HL-60/S4 treated with phorbol 12-myristate 13-acetate at 8.2 ng/mL for 4 days and 3 days (cell line): ENCODE data around the gene BAZ2B.
"Not testable (repeated sequence)": the region's sequence is repeated elsewhere in the genome, so short reads cannot be mapped to it uniquely, and the experiment has no call there.

Experiments
- in situ Hi-C: fragments of 300-500 bp; cut with MboI; formaldehyde crosslinking; loops from 2 replicates; pipeline ENCODE4 v1.15.0; 2022; ENCODE audit warnings: low sequenced_read_pairs

BAZ2B gene

DNA sequence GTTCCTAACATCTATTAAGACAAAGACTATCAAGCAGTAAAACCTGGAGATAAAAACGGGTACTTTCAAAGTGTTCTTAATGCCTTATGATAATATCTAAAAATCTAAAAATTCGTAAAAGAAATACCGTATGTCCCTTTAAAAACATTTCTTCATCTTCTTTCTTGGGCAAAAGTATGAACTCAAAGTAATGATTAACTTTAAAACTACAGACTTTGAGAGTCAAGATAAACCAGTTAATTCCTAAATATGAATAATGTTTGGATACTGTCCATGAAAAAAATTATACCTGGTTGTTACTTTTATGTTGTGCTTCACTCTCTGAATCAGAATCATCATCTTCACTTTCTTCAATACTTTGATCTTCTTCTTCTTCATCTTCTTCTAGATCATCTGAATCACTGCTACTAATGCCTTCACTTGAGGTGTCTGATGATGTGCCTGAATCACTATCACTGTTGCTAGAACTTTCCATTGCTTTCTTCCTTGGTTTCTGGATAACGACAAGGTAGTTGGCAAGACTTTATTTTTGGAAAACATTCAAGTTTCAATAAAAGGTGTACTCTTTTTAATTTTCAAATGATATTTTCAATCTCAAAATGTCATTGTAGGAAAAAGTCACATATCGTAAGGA, 177.5 kb downstream of the BAZ2B start:
- in situ Hi-C loops, result no loop called here

DNA sequence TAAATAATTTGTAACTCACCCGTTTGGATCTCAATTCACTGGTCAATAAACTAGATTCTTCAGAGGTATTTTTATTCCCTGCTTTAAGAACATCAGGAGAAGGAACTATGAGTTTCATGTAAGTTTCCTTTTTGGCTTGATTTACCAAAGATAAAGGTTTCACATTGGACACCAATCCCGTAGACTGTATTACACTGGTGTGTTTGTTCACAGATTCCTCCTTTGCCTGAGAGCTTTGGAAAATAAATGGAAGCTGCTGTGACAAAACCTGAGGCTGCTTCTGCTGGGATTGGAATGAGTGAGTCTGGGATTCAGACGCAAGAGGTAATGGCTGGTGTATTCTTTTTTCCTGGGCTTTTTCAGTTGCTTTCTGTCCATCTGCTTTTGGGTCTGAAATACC, 178.1 kb downstream of the BAZ2B start:
- in situ Hi-C loops, result no loop called here

DNA sequence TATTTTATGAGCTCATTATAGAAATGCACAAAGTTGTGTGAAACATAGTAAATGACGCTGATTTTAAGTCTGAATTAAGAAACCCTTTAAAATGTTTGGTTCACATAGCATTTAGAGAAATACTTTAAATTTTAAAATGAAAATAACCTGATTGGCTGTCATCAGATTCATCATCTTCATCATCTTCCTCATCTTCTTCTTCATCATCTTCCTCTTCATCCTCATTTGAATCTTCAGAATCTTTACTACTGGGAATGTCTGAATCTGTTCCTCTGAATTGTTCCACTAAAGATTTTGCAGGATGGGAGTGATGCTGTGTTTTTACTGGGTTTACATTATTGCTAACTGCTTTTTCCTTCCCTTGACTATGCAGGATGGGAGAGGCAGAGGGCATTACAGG, 183.7 kb downstream of the BAZ2B start:
- in situ Hi-C loops, result no loop called here

DNA sequence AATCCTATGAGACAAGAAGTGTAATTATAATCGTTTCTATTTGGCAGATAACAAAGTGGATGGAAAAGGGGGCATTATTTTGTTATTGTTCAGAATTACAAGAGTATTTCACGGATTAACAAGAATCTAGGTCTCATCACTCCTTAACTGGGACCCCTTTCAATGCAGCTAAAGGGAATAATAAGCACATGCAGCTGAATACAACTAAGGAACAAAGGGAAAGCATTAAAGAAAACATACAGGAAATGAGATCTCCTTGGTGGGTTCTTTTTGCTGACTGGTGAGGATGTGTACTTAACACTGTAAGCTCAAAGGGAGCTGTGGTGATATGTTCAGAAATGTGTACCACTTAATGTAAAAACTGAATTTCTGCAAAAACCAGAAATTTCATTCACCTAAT, 189.3 kb downstream of the BAZ2B start:
- in situ Hi-C loops, result no loop called here

DNA sequence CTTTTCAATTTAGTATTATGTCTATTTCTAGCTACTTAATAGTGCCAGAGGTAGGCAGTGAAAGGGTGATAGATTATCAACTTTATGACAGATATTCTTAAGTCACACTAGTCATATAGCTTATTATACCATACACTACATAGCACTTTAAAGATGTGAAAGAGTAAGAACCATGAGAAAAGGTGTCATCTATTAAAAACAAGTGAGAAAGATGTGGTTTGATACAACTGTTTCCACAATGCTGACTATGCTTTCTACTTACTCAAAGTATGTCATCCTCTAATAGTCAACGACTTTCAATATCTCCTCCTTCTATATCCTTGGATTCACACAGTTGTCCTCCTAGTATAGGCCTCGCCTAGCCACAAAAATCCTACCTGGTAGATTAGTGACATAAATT, 196.9 kb downstream of the BAZ2B start:
- in situ Hi-C loops, result no loop called here

DNA sequence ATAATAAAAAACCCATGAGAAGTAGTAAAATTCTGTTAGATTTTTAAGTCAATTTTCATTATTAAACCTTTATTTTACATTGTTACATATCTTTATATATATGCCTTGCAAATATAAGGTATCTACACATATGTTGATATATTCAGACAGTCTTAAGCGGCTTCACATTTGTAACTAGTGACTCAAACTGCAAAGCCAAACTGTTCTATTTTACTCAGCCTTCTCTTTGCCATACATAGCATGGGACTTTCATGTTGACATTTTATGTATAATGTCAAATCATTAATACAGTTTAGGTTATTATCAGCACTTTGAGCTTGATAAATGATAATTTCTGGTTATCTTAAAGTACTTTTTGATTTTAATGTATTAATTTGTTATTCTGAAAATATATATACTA, 204.9 kb downstream of the BAZ2B start:
- in situ Hi-C loops, result no loop called here

DNA sequence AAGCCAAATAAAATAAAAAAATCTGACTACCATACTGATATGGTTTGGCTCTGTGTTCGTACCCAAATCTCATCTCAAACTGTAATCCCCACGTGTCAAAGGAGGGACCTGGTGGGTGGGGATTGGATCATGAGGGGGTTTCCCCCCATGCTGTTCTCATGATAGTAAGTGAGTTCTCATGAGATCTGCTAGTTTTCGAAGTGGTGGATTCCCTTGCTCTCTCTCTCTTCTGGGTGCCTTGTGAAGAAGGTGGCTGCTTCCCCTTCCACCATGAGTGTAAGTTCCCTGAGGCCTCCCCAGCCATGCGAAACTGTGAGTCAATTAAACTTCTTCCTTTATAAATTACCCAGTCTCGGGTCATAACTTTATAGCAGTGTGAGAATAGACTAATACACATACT, 206.1 kb downstream of the BAZ2B start:
- in situ Hi-C loops, result no loop called here

DNA sequence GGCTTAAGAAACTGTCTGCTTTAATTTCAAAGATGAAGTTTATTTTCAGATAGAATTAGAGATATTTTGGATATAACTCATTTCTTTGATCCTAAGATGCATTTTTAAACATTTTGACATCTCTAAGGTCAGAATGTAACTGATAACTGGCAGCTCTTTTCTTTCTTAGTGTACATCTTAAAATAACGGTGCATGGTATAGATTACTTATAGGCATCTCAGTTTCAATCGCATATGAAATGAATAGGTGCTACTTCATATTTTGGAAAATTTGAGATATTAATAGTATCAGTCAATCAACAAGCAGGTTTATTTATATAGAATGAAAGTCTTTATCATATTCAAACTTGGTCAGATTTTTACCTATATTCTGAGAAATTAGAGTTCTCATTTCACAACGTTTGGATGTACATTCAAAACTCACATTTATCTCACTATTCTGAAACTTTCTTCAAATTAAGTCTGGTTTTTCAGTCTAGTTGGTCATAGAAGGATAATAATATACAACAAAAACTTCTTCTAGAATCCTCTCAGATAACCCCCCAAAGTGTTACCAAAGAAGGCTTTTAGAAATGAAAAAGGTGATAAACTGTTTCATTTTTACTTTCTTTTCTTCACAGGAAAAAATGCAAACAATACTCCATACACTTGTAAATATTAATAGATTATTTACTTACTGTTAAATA, 207.1 kb downstream of the BAZ2B start:
- in situ Hi-C loops, result no loop called here

DNA sequence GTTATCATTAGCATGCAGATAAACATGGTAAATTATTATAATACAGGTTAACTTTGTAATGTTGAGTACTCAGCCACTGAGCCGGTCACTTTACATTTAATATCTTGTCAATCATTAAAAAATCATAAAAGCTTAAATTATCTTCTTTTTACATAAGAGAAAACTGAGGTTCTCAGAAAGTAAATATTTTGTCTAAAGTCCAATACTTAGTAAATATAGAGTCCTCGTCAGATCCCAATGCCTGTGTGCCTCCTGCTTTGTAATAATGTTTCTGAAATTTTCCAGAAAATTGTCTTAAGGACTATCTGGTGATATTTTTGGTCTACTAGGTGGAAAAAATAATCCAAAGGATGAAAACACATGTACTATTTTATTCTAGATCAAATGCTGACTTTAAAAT, 213.6 kb downstream of the BAZ2B start:
- in situ Hi-C loops, result no loop called here

DNA sequence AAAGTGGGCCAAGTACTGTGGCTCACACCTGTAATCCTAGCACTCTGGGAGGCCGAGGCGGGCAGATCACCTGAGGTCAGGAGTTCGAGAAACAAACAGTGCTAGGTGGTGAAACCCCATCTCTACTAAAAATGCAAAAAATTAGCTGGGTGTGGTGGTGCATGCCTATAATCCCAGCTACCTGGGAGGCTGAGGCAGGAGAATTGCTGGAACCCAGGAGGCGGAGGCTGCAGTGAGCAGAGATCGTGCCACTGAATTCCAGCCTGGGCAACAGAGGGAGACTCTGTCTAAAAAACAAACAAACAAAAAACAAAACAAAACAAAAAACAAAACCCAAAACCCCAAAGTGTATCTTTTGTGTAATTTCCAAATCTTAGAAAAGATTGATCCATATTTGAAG, 214.2 kb downstream of the BAZ2B start:
- in situ Hi-C loops, result not testable (repeated sequence)

DNA sequence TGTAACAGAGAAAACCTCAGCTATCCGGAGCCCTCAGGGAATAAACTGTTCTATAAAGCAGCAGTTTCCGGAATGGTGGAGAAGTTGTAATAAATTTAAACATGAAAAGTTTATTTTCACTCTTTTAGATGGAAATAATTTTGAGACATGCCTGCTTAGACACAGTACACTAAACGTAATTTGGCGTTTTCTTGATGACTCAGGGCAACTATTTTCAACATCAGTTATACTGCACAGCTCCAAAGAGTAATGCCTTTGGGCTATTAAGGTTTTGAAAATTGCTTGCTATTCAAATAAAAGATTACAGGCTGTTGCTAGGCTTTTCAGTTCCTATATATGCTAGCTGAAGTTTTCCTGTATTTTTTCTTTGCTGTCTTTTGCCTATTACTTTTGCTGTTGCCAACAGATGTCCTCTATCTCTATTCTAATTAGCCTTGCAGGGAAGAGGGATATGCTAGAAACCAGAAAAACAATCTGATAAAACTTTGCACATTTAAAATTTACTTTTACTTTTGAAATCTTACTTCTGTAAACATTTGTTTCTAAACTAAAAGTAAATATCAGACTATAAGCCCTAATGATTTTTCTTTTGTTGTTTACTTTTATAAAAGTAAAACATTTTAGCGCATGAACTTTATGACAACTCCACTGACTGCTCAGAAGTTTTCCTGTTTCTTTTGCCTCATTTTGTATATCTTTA, 216.5 kb downstream of the BAZ2B start:
- in situ Hi-C loops, result no loop called here

DNA sequence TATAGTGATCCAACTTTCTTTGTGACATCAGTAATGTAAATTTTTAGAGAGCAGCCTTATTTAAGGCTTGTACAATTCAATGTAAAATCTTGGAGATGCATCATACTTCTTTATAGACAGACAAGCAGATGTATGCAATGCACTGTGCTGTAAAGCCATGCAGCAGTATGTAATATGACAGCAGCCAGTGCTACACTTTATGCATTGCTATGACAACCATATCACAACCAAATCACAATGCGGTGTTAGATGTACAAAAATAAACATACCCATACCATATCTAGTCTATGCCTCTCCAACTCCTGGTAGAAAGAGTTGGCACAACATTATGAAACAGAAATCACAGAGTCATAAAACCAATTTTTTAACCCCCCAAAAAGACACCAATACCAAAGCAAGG, 219.5 kb downstream of the BAZ2B start:
- in situ Hi-C loops, result no loop called here

DNA sequence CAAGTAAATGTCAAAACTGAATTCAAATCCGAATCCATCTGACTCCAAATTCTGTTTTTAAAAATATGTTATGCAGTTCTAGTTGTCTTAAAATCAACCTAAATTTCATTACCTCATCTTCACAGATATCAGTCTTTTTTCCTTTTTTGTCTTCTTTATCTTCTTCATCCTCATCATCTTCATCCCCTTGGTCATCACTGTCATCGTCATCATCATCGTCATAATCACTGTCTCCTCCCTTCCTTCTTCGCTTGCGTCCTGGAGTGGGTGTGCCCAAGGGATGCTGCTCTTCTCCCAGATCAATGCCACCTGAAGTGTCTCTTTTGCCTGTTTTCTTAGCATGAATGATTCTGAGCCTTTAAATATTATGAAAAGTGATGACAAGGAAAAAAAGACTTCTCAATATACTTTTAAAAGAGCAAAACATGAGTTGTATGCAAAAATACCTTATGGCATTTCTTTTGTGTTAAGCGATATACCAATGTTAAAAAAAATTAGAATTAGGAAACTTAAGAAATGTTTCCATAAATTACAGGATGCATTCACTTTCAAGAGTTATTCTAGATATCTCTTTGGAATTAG, 233.8 kb downstream of the BAZ2B start:
- in situ Hi-C loops, result no loop called here

DNA sequence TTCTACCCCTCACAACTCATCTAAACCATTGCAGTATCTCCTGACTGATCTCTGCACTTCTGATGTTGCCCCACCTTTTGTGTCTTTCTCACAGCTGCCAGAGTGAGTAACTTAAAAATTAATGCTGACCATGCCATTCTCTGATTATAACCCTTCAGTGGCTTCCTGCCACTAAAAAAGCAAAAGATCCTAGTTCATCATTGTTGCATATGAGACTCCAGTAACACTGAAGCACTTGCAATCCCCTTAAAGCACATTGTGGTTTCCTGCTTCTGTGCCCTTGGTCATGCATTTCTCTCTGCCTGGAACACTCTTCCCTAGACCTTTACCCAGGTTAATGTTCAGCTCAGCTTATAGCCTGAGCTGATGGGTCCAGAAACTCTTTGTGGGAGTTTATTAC, 234.8 kb downstream of the BAZ2B start:
- in situ Hi-C loops, result no loop called here

DNA sequence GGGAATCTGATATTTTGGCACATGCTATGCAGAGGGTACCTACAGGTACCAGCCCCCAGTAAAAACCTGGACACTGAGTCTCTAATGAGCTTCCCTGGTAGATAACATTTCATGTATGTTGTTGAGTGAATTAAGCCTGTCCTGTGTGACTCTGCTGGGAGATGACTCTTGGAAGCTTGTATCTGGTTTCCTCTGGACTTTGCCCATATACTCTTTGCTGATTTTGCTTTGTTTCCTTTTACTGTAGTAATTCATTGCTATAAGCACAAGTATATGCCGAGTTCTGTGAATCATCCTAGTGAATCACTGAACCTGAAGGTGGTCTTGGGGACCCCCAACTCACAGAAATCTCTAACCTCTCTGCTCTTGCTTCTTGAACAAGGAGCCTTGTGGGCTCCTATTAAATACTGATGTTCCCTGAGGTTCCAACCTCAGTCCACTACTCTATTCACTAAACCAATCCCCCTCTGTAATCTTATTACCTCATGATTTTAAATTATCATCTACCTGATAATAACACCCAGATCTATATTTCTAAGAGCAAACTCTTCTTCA, 235.6 kb downstream of the BAZ2B start:
- in situ Hi-C loops, result no loop called here

DNA sequence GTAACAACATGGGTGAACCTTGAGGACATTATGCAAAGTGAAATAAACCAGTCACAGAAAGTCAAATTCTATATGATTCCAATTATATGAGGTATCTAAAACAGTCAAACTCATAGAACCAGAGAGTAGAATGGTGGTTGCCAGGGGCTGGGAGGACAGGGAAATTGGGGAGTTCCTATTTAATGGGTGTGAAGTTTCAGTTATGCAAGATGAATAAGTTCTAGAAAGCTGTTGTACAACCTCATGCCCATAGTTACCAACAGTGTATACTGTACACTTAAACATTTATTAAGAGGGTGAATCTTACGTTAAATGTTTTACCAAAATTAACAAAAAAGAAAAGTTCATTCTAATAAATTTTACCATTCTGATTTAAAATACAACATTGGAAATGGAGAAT, 237.2 kb downstream of the BAZ2B start:
- in situ Hi-C loops, result no loop called here

DNA sequence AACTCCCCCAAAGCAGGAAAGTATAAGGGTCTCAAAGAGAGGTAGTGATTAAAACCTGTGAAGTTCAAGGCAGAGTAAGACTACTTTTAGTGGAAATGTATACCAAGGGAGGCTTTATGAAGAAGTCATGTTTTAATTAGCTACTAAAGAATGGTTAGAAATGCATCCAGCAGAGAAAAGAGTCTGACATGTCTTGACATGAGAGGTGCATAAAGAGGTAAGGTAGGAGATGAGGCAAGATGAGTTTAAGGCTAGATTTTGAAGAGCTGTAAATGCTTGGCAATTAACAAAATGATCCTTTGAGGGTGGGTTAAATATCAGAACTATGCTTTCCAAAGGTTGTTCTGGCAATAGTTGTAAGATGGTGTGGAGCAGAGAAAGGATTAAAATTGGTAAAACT, 241.1 kb downstream of the BAZ2B start:
- in situ Hi-C loops, result no loop called here

DNA sequence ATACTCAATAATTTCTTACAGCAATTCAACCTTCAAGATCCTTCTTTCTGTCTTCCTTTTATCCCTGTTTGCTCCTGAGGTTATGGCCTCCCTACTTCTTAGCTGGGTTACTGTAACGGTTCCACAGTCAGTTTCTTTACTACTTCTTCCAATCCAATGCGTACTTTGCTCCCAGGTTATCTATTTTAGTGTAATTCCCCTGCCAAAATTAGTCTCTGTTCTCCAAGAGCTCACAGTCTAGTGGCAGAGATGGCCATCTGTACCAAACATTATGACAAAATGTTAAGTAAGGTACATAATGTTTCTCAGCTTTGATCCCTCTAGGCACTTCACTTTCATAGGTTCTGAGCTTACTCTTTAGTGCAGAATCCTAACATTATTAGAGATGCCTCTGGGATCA, 244.8 kb downstream of the BAZ2B start:
- in situ Hi-C loops, result no loop called here

DNA sequence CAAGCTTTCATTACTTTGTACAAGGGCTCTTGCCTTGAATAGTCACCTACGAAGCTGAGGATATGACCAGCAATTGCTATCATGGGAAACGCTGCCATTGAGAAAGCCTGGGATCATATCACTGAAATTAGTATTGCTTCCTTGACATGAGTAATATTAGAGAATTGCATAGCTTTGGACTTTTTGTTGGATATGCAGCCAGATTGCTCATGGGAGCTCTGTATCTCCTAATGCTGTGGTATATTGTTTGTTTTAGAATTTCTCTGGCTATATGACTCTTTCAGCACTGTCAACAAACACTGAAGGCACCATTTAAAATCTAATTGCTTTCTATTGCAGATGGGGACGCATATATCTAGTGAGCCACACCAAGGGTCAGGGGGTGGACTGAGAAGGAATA, 249.8 kb downstream of the BAZ2B start:
- in situ Hi-C loops, result no loop called here

DNA sequence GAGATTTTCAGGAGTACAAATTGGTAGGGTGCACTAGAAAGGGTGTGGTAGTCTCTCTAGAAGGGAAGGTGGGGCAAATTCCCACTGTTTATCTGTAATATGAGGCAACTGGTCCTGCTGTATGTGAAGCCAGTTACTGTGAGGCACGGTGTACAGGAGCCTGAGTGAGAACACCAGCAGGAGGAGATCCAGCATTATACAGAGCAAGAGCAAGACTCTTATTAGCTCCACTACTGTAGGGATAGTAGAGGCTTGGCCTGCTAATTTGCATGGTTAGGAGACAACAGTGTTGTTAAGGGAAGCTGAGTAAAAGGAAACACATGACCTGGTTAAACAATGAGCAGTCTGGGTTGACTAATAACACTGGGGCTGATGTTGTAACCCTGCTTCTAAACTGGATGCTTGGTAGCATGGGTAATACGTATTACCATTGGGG, 253.5 kb downstream of the BAZ2B start:
- in situ Hi-C loops, result no loop called here

DNA sequence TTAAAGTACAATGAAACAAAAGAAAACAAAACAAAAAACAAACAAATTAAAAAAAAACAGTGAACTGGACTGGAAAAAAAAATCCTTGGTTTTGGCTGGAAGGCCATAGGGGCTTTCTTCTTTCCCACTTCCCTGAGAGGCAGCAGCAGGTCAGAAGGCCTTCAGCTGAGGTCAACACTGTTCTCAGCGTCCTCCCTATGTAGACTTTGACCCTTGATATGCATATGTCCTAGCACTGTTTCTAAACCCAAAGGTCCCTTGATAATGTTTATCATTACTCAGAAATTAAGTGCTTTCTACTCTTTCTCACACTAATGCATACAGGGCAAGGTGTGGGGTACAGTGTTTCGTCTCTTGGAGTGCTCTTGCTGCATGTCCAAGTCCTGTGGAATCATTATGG, 254.3 kb downstream of the BAZ2B start:
- in situ Hi-C loops, result no loop called here

DNA sequence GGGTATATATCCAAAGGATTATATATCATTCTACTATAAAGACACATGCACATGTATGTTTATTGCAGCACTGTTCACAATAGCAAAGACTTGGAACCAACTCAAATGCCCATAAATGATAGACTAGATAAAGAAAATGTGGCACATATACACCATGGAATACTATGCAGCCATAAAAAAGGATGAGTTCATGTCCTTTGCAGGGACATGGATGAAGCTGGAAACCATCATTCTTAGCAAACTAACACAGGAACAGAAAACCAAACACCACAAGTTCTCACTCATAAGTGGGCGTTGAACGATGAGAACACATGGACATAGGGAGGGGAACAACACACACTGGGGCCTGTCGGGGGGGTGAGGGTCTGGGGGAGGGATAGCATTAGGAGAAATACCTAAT, 254.7 kb downstream of the BAZ2B start:
- in situ Hi-C loops, result not testable (repeated sequence)
